CD4-positive, alpha-beta T cell treated with Interleukin-10 for 1 hour (primary cell): ENCODE results near the gene CDH4.

Experiments
- DNase-seq: peaks from one replicate; pipeline ENCODE4 v3.0.0-alpha.2; 2020

The CDH4 gene

GRCh38 chr20:61306937-61307475, 54.9 kb downstream of the CDH4 start:
- DNase-seq, result no peak

- DNase-seq, result no peak
These were observed 55.8 kb downstream of the CDH4 start for GRCh38 chr20:61307686-61308476.

- DNase-seq, result no peak
These were observed 56.4 kb downstream of the CDH4 start for GRCh38 chr20:61308477-61308774.

- no peak for DNase-seq
These were observed 58.9 kb downstream of the CDH4 start for GRCh38 chr20:61310954-61311353.

DNA sequence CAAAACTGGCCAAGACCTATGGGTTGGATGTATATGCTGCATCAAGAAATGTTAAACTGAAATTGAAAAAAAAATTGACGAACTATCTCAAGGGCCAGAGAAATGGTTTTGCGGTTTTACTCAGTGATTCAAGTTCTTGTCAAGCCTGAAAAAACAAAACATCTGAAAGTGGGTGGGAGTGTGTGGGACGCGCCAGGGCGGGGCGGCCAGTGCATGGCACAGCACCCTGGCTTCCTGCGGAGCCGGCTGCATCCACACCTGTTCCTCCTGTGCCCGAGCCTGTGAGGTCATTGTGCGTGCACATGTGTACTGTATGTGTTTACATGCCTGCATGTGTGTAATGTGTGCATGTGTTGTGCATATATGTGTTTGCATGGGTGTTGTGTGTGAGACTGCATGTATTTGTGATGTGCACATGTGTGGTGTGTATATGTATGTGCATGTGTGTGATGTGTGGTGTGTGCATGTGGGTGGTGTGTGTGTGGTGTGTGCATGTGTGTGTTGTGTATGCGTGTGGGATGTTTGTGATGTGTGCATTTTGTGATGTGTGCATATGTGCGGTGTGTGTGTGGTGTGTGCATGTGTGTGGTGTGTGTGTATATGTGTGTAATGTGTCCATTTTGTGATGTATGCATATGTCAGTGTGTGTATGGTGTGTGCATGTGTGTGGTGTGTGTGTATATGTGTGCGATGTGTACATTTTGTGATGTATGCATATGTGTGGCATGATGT, 59.8 kb downstream of the CDH4 start:
- DNase-seq, result no peak

GRCh38 chr20:61312925-61313324, 60.9 kb downstream of the CDH4 start:
- no peak for DNase-seq

- DNase-seq, result no peak
These were observed 61.3 kb downstream of the CDH4 start for GRCh38 chr20:61313396-61313795.

GRCh38 chr20:61314326-61315010, 62.4 kb downstream of the CDH4 start:
- no peak for DNase-seq

DNA sequence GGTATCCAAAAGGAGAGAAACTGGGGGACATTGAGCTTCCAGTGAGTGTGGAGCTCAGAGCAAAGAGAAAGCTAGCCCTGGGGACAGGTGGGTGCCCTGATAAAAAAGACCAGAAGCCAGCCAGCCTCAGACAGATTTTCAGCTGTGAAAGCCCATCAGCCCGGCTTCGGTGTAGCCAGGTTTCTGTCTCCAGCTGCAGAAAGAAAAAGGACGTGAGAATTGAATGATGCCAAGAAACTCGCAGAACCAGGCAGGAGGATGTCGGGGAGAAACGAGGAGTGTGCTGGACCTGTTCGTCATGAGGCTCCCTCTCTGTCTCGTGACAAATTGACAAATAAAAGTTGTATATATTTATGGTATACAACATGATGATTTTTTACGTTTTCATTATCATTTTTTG, 63.3 kb downstream of the CDH4 start:
- no peak for DNase-seq

DNA sequence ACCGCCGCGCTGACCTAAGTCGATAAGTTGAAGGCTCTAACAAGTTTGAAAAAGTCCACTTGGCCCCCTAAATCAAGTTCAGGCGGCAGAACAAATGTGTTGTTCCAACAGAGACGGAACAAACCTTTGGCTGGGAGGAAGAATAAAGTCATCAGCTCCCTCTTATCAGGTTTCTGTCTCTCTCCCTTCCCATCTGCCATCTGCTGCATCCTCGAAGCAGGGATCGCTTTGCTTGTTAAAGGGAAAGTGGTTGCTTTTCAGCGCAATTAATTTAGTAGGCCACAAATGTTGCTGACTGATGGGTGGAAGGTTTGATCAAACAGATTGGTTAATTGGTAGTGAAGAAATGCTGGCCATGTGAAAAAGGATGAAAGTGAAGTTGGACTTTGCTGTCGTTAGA, 64.3 kb downstream of the CDH4 start:
- no peak for DNase-seq

- no peak for DNase-seq
These were observed 66.0 kb downstream of the CDH4 start for GRCh38 chr20:61317966-61318530.

DNA sequence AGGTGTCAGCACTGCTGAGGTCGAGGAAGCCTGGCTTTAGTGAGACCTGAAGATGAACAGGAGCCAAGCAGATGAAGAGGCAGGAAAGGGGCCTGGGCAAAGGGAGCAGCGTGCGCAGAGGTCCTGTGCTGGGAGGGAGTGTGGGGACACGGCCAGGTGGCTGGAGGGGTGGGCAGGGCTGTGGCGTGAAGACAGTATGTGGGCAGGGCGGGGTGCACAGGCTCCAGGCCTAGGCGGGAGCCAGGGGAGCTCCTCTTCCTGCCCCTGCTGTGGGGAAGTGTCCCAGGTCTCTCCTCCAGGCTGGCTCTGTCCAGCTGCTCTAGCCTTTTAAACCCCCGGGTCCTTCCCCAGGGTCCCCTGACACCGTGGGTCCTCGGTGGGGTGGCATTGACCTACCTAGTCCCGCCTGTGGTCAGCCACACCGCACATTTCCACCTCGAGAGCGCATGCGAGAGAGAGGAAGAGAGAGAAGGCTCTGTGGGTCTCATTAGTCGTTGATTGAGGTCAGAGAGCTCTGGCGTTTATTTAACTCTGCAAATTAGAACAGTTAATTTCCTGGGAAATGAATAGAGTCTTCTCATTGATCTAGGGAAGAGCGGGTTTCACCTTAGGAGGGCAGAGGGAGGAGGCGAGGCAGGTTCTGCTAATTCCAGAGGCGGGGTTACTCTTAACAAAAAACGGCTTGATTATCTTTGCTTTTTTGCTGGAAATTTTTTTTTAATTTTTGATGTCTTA, 68.8 kb downstream of the CDH4 start:
- DNase-seq, result no peak

DNA sequence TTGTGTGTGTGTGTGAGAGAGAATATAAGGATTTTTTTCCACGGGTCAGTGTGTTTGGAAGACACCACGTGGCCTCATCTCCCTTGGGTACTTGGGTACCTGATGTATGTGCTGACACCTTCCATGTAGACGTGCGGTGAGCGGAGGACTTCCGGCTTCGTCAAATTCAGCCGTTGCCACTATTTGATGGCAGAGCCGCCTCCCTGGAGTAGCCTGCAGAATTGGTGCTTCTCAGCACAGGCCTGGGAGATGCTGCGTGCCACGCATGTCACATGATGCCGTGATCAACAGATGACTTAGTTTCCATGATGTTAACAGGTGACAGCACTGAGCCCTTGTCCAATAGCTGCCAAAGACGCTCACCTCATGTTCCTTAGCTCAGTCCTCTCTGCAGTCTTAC, 69.4 kb downstream of the CDH4 start:
- DNase-seq, result no peak

DNA sequence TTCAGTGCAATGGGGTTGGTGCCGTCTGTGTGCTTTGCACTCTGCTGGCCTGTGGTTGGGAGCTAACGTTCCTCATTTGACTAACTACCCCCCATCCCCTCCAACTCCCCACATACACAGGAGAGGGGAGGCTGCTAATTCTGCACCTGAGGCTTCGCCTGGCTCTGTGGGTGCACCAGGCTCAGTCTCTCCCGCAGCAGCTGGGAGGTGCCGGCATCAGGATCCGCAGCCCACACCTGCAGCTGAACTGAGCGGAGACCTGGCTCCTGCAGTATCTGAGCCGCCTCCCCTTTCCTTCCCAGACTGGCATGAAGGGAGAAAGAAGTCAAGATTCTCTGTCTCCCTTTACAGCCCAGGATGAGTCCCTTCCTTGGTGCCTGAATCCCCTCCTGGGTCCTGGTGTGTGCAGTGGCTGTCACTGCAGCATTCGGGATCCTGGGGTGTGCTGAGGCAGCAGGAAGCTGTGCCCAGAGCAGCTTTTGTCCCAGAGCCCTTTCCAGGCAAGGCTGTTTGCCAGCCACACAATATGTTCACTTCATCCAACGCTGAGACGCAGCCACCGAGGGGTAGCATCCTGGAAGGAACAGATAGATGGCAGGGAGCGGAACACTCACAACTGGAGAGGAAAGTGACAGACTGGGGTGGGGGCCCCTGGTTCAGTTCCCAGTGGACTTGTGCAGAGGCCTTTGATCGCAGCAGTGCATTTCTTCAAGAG, 70.2 kb downstream of the CDH4 start:
- no peak for DNase-seq

DNA sequence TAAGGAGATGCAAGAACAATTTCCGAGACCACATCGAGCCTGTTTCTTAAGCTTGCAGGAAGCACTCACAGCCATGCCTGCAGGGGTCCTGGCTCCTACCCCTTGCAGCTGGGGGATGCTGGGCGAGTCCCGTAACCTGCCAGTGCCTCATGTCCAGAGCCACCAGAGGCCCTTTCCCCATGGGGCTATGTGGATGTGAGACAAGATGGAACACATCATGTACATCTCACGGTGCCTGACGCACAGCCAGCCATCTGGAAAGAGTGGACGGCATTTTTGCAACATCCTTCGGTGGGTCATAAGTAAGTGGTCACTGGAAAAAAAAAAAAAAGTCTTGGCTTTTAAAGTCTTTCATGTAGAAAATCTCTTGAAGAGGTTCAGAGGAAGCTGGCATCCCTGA, 72.8 kb downstream of the CDH4 start:
- no peak for DNase-seq

DNA sequence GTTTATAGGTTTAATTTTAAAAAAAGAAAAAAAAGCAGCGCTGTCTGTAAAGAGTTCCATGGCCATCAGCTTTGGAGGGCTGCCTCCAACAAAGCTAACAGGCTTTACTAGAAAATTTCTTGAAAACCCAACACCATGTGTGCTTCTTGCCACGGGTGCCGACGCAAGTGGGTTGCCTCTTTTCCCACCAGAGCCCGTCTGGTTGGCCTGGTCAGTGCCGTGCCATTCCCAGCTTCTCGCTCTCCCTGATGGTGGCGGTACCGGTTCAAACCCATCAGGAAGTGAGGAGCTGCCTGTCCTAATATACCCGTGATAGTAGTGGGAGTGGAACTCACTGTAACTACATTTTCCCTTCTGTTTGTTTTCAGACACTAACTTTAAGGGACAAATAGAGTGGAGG, 73.7 kb downstream of the CDH4 start:
- DNase-seq, result no peak

GRCh38 chr20:61328911-61329558, 77.0 kb downstream of the CDH4 start:
- no peak for DNase-seq

DNA sequence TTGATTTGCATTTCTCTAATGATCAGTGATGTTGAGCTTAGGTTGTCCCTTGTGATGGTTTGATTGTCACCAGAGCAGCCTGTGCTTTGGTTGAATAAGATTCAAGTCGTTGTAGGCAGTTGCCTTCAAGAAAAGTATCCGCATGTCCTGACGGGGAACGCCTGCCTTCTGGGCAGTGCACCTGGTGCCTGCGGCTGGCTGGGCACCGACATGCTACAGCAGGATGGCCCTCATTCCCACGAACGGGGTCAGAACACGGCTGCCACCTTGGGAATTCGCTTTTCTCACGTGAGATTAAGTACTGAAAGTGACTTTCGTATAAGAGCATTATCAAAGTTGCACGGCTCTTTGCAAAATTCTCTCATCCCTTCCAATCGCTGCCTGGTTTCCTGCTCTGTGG, 78.4 kb downstream of the CDH4 start:
- DNase-seq, result no peak

GRCh38 chr20:61331543-61331942, 79.5 kb downstream of the CDH4 start:
- DNase-seq, result no peak

- no peak for DNase-seq
These were observed 80.2 kb downstream of the CDH4 start for GRCh38 chr20:61332016-61332975.
